Measurements from ENCODE around the gene SUGP1. TPM values are rescaled to one million over a fixed set of nuclear protein-coding genes. Genes with fewer than 3 reads are reported as not detected.

SUGP1 gene
- polyA plus RNA-seq, 3 donors, result 17.4 to 38.8 (median 18.1) TPM

- H3K9me3 Mint-ChIP-seq, result peaks cover 0 to 4% (median 0%) of the 10 kb centered on the region in 7 donors
- no peak overlapping the region for H3K9ac ChIP-seq (ENCODE audit: insufficient read depth, low read length, poor library complexity, severe bottlenecking)
- H3K4me3 Mint-ChIP-seq, result no peak overlapping the region
- no peaks in the 10 kb centered on the region for H3K4me1 Mint-ChIP-seq
- H2AFZ ChIP-seq (ENCODE audit: insufficient read depth, low read depth, low read length, poor library complexity, severe bottlenecking), result no peak overlapping the region
- H3K9me3 ChIP-seq (replicated peaks in 1 of 2; ENCODE audit: control insufficient read depth in 1 of 2, insufficient read depth in 1 of 2, low read length in 2 of 2), result peaks cover 0 to 5% of the 10 kb centered on the region in 2 donors
- 96% methylated on average over 13 of the region's 16 CpGs for WGBS (ENCODE audit: insufficient coverage)
- TF ChIP-seq CTCF (IDR thresholded peaks at IDR 0.05), result no peak
- no peak for DNase-seq
- H4K20me1 ChIP-seq (ENCODE audit: insufficient read depth, low read length), result no peaks in the 10 kb centered on the region
- H3K4me3 ChIP-seq (replicated peaks in 1 of 3; ENCODE audit: low read depth in 2 of 3, low read length in 3 of 3), result no peak overlapping the region
- peaks cover 0 to 5% (median 2%) of the 10 kb centered on the region in 3 donors for H3K27me3 Mint-ChIP-seq (ENCODE audit: low read depth in 3 of 3)
- H3K27ac ChIP-seq (ENCODE audit: low read depth in 1 of 2, low read length in 2 of 2), result no peak overlapping the region
- H3K4me2 ChIP-seq (replicated peaks; ENCODE audit: extremely low read depth, low read length, poor library complexity, severe bottlenecking), result no peak overlapping the region
- H3K27ac Mint-ChIP-seq, result peak overlapping the region in 1 of 7 donors; percentile 21
- peaks cover 71 to 96% of the 10 kb centered on the region in 2 donors for H3K36me3 Mint-ChIP-seq
- peaks cover 75 to 98% of the 10 kb centered on the region in 2 donors for H3K36me3 ChIP-seq (replicated peaks in 1 of 2; ENCODE audit: control insufficient read depth in 1 of 2, insufficient read depth in 2 of 2, low read length in 2 of 2)
- H3K27me3 ChIP-seq (ENCODE audit: control insufficient read depth in 2 of 2, insufficient read depth in 2 of 2, low read length in 2 of 2), result no peaks in the 10 kb centered on the region
- H3K4me1 ChIP-seq (ENCODE audit: control insufficient read depth in 1 of 2, insufficient read depth in 2 of 2, low read length in 2 of 2), result no peaks in the 10 kb centered on the region
- intact Hi-C loops (cut with micrococcal nuclease), result no loop called here
- no peaks in the 10 kb centered on the region for H3K79me2 ChIP-seq (ENCODE audit: insufficient read depth, low read length)
Observed at GRCh38 chr19:19280561-19280960, 39.7 kb downstream of the SUGP1 start.

GRCh38 chr19:19279853-19280252 is 40.5 kb downstream of the SUGP1 start:
- WGBS (ENCODE audit: insufficient coverage), result over 99% methylated on average over 16 of the region's 16 CpGs
- Histone ChIP-seq H3K9me3 (replicated peaks in 1 of 2; ENCODE audit: control insufficient read depth in 1 of 2, insufficient read depth in 1 of 2, low read length in 2 of 2) (no peaks in the 10 kb centered on the region), H3K36me3 (replicated peaks in 1 of 2; ENCODE audit: control insufficient read depth in 1 of 2, insufficient read depth in 2 of 2, low read length in 2 of 2) (peaks cover 74 to 98% of the 10 kb centered on the region in 2 donors), H3K9ac (ENCODE audit: insufficient read depth, low read length, poor library complexity, severe bottlenecking) (no peak overlapping the region), H3K27me3 (ENCODE audit: control insufficient read depth in 2 of 2, insufficient read depth in 2 of 2, low read length in 2 of 2) (no peaks in the 10 kb centered on the region), H4K20me1 (ENCODE audit: insufficient read depth, low read length) (no peaks in the 10 kb centered on the region), H3K27ac (ENCODE audit: low read depth in 1 of 2, low read length in 2 of 2) (no peak overlapping the region), H3K4me1 (ENCODE audit: control insufficient read depth in 1 of 2, insufficient read depth in 2 of 2, low read length in 2 of 2) (no peaks in the 10 kb centered on the region), H3K79me2 (ENCODE audit: insufficient read depth, low read length) (no peaks in the 10 kb centered on the region), H2AFZ (ENCODE audit: insufficient read depth, low read depth, low read length, poor library complexity, severe bottlenecking) (no peak overlapping the region), H3K4me3 (replicated peaks in 1 of 3; ENCODE audit: low read depth in 2 of 3, low read length in 3 of 3) (no peak overlapping the region), H3K4me2 (replicated peaks; ENCODE audit: extremely low read depth, low read length, poor library complexity, severe bottlenecking) (no peak overlapping the region)
- Mint-ChIP-seq H3K4me1 (no peaks in the 10 kb centered on the region), H3K36me3 (peaks cover 72 to 96% of the 10 kb centered on the region in 2 donors), H3K9me3 (peaks cover 0 to 4% (median 0%) of the 10 kb centered on the region in 7 donors), H3K27ac (peak overlapping the region in 1 of 7 donors; percentile 21), H3K27me3 (ENCODE audit: low read depth in 3 of 3) (peaks cover under 1 to 3% (median 2%) of the 10 kb centered on the region in 3 donors), H3K4me3 (no peak overlapping the region)
- DNase-seq, result no peak
- intact Hi-C loops (cut with micrococcal nuclease), result no loop called here
- TF ChIP-seq CTCF (IDR thresholded peaks at IDR 0.05), result no peak

Data from CD14-positive monocyte (primary cell).